HepG2 (cell line): ENCODE results near the gene ATL2. TPM values are rescaled to one million over a fixed set of nuclear protein-coding genes. Genes with fewer than 3 reads are reported as not detected.

Source experiments
- ATRX ChIP-seq: sonication (generic); formaldehyde crosslinking; IDR thresholded peaks from 2 replicates; pipeline ENCODE4 v1.4.0; 2020; ENCODE audit warnings: missing genetic modification reagents, borderline replicate concordance
- BCL6 ChIP-seq: IDR thresholded peaks from 2 replicates; pipeline ENCODE4 v1.6.1; 2016; ENCODE audit warnings: missing genetic modification reagents, missing compliant biosample characterization
- CBX2 ChIP-seq, 2 experiments: fragments of 200-600 bp in 1 of 2; sonication (generic); formaldehyde crosslinking in 1 of 2; IDR thresholded peaks; 2 replicates each; pipeline versions ENCODE4 v1.7.0 to v1.8.1; 2018 to 2022; ENCODE audit warnings: low read depth in 2 of 2, low read length in 1 of 2, mild to moderate bottlenecking in 1 of 2, missing genetic modification reagents in 1 of 2
- ELF4 ChIP-seq: sonication (generic); formaldehyde crosslinking; IDR thresholded peaks from 2 replicates; pipeline ENCODE4 v1.5.0; 2020; ENCODE audit warnings: missing genetic modification reagents, mild to moderate bottlenecking, moderate library complexity, borderline replicate concordance
- GTF2F1 ChIP-seq: fragments of 150-350 bp; IDR thresholded peaks from 2 replicates; pipeline ENCODE4 v1.6.1; 2014; ENCODE audit warnings: low read length
- IRX3 ChIP-seq: sonication (generic); formaldehyde crosslinking; IDR thresholded peaks from 2 replicates; pipeline ENCODE4 v1.8.1; 2023; ENCODE audit warnings: mild to moderate bottlenecking, low read depth, missing genetic modification reagents, borderline replicate concordance
- KDM6A ChIP-seq: IDR thresholded peaks from 2 replicates; pipeline ENCODE4 v1.6.1; 2016; ENCODE audit warnings: low read depth
- KLF12 ChIP-seq: sonication (generic); formaldehyde crosslinking; IDR thresholded peaks from 2 replicates; pipeline ENCODE4 v1.4.0; 2020; ENCODE audit warnings: missing genetic modification reagents, borderline replicate concordance
- NFAT5 ChIP-seq: sonication (generic); formaldehyde crosslinking; IDR thresholded peaks from 2 replicates; pipeline ENCODE4 v1.4.0; 2020; ENCODE audit warnings: missing genetic modification reagents
- PHB2 ChIP-seq: fragments of 450-650 bp; IDR thresholded peaks from 2 replicates; pipeline ENCODE4 v1.6.1; 2018; ENCODE audit not compliant: partially characterized antibody
- PTBP1 ChIP-seq: fragments of 200-400 bp; formaldehyde crosslinking; IDR thresholded peaks from 2 replicates; pipeline ENCODE4 v1.6.1; 2018; ENCODE audit warnings: low read length, low read depth; ENCODE audit not compliant: poor library complexity, severe bottlenecking
- RELA ChIP-seq: sonication (generic); formaldehyde crosslinking; IDR thresholded peaks from 2 replicates; pipeline ENCODE4 v1.4.0; 2020; ENCODE audit warnings: missing genetic modification reagents
- RNF219 ChIP-seq: sonication (generic); formaldehyde crosslinking; IDR thresholded peaks from 2 replicates; pipeline ENCODE4 v1.5.0; 2020; ENCODE audit warnings: mild to moderate bottlenecking, missing genetic modification reagents
- WIZ ChIP-seq: sonication (generic); formaldehyde crosslinking; IDR thresholded peaks from 2 replicates; pipeline ENCODE4 v1.5.1; 2020; ENCODE audit warnings: mild to moderate bottlenecking, missing genetic modification reagents
- ZFP37 ChIP-seq: sonication (generic); formaldehyde crosslinking; IDR thresholded peaks from 2 replicates; pipeline ENCODE4 v1.4.0; 2020; ENCODE audit warnings: missing genetic modification reagents, borderline replicate concordance
- ZNF232 ChIP-seq: sonication (generic); formaldehyde crosslinking; IDR thresholded peaks from 2 replicates; pipeline ENCODE4 v1.4.0; 2020; ENCODE audit warnings: missing genetic modification reagents, borderline replicate concordance
- ZNF550 ChIP-seq: sonication (generic); formaldehyde crosslinking; IDR thresholded peaks from 2 replicates; pipeline ENCODE4 v1.4.0; 2020; ENCODE audit warnings: mild to moderate bottlenecking, missing genetic modification reagents, borderline replicate concordance
- ZNF710 ChIP-seq: sonication (generic); formaldehyde crosslinking; IDR thresholded peaks from 2 replicates; pipeline ENCODE4 v1.5.0; 2020; ENCODE audit warnings: mild to moderate bottlenecking, missing genetic modification reagents, borderline replicate concordance
- ZNF761 ChIP-seq: sonication (generic); formaldehyde crosslinking; conservative IDR thresholded peaks from 2 replicates; pipeline ENCODE4 v1.4.0; 2020; ENCODE audit warnings: mild to moderate bottlenecking, missing genetic modification reagents
- ZNF792 ChIP-seq: IDR thresholded peaks from 2 replicates; pipeline ENCODE4 v1.6.1; 2016
- ZNF850 ChIP-seq: sonication (generic); formaldehyde crosslinking; conservative IDR thresholded peaks from 2 replicates; pipeline ENCODE4 v1.9.0; 2021; ENCODE audit warnings: mild to moderate bottlenecking, missing genetic modification reagents
- polyA plus RNA-seq, 8 experiments: library from polyadenylated mRNA; depleted of rRNA in 3 of 8; stranded (reverse) in 7 of 8; unstranded in 1 of 8; fragments of >200 nt; fragmentation: Illumina TruSeq in 4 of 8; extraction: Trizol in 4 of 8; gene quantifications; 2 replicates each; pipeline versions ENCODE4 v1.2.1 to v1.2.3, GENCODE V29; 2011 to 2016; ENCODE audit warnings: low read depth in 4 of 8, missing spikeins in 1 of 8, mixed read lengths in 1 of 8; ENCODE audit not compliant: insufficient read depth in 1 of 8
- total RNA-seq, 5 experiments: library from RNA; depleted of rRNA; stranded (reverse); fragments of >200 nt; fragmentation: Illumina TruSeq; extraction: Trizol; gene quantifications; 2 replicates each; pipeline ENCODE4 v1.2.3, GENCODE V29; 2016; ENCODE audit warnings: low read depth in 1 of 5

ATL2 gene
- total and polyA plus RNA-seq, 2 of the 13 experiments (the other 11 are each of a cell fraction or from before 2014, with no cell fraction given), result 56.5 to 119 TPM

- TF ChIP-seq PTBP1 (no peak), ZNF232 (peak; percentile 84; the same call in 1 of the 2 replicates), ZNF761 (CRISPR knock-in tag) (no peak), ZNF850 (no peak), ATRX (no peak), PHB2 (no peak), BCL6 (CRISPR knock-in tag) (peak; percentile 70), ZNF710 (CRISPR knock-in tag) (no peak), IRX3 (CRISPR knock-in tag) (no peak), ZNF550 (no peak), RELA (CRISPR knock-in tag) (no peak), WIZ (CRISPR knock-in tag) (0 out of 2 replicates have a peak, but pooled peaks have one; percentile 17), ELF4 (CRISPR knock-in tag) (no peak), NFAT5 (CRISPR knock-in tag) (no peak; the same call in 1 of the 2 replicates), ZNF792 (no peak), KDM6A (CRISPR knock-in tag) (no peak), KLF12 (CRISPR knock-in tag) (peak; percentile 21; the same call in 1 of the 2 replicates), RNF219 (CRISPR knock-in tag) (no peak; the same call in 1 of the 2 replicates), CBX2 (IDR thresholded peaks at IDR 0.05; ENCODE audit: low read depth, low read length) (no peak), CBX2 (CRISPR knock-in tag; IDR thresholded peaks at IDR 0.05; ENCODE audit: low read depth) (no peak), GTF2F1 (no peak), ZFP37 (CRISPR knock-in tag) (peak; percentile 53; the same call in 1 of the 2 replicates)
Observed at GRCh38 chr2:38376346-38377049, 575 bp downstream of the ATL2 start (continued).
